ENCODE results near the gene BSN.

BSN gene

DNA sequence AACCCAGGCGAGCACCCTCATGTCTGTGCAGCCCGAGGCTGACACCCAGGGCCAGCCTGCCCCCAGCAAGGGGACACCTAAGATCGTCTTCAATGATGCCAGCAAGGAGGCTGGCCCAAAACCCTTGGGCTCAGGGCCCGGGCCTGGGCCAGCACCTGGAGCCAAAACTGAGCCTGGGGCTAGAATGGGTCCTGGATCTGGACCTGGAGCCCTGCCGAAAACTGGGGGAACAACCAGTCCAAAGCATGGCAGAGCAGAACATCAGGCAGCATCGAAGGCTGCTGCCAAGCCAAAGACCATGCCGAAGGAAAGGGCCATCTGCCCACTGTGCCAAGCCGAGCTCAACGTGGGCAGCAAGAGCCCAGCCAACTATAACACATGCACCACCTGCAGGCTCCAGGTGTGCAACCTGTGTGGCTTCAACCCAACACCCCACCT lies 88.5 kb downstream of the BSN start:
- TF ChIP-seq, protein P1, sequence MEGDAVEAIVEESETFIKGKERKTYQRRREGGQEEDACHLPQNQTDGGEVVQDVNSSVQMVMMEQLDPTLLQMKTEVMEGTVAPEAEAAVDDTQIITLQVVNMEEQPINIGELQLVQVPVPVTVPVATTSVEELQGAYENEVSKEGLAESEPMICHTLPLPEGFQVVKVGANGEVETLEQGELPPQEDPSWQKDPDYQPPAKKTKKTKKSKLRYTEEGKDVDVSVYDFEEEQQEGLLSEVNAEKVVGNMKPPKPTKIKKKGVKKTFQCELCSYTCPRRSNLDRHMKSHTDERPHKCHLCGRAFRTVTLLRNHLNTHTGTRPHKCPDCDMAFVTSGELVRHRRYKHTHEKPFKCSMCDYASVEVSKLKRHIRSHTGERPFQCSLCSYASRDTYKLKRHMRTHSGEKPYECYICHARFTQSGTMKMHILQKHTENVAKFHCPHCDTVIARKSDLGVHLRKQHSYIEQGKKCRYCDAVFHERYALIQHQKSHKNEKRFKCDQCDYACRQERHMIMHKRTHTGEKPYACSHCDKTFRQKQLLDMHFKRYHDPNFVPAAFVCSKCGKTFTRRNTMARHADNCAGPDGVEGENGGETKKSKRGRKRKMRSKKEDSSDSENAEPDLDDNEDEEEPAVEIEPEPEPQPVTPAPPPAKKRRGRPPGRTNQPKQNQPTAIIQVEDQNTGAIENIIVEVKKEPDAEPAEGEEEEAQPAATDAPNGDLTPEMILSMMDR (IDR thresholded peaks at IDR 0.05; ENCODE audit: low read depth, low read length, missing control alignments) = no peak
- no peak for DNase-seq (ENCODE audit: extremely low read depth, low read depth)
- H3K4me3 ChIP-seq (replicated peaks; ENCODE audit: low read depth, low read length) = no peak overlapping the region

DNA sequence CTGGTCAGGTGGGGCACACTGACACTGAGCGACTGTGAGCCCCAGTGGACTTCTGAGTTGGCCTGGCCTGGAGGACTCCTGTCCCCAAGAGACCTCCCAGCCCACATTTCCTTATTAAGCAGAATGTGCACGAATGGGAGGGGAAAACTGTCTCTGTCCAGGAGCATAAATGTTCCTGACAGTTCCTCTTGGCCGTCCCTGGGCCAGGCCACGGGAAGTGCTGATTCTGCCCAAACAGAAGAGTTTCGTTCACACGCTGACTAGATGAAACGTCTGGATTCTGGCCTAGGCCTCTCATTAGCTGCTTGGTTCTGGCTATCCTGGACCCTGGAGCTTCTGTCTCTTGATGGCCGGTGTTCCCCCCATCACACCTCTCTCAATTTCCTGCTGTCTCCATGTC lies 90.4 kb downstream of the BSN start:
- TF ChIP-seq, protein P1 (IDR thresholded peaks at IDR 0.05; ENCODE audit: low read depth, low read length, missing control alignments) = no peak
- H3K4me3 ChIP-seq (replicated peaks; ENCODE audit: low read depth, low read length) = no peak overlapping the region
- DNase-seq (ENCODE audit: extremely low read depth, low read depth) = no peak

GRCh38 chr3:49646236-49646635 lies 92.0 kb downstream of the BSN start:
- TF ChIP-seq, protein P1 (IDR thresholded peaks at IDR 0.05; ENCODE audit: low read depth, low read length, missing control alignments) = no peak

DNA sequence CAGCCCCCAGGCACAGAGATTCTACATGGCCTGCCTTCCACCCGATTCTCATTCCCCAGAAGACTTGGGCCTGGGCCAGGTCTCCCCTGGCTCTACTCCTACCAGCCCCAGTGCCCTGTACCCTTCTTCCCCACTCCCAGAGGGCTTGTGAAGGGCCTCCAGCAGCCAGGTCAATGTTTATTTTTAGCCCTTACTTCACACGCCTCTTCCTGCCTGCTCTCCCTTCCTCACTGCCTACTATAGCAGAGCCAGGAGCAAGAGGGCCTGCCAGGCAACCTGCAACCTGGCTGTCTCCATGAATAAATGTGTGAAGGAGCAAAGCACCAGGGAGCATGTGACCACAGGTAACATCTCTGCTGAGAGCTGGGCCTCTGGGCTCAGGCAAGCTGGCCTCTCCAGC lies 93.5 kb downstream of the BSN start:
- TF ChIP-seq, protein P1 (IDR thresholded peaks at IDR 0.05; ENCODE audit: low read depth, low read length, missing control alignments) = no peak
- no peak overlapping the region for H3K4me3 ChIP-seq (replicated peaks; ENCODE audit: low read depth, low read length)
- DNase-seq (ENCODE audit: extremely low read depth, low read depth) = no peak

More at GRCh38 chr3:49646236-49646635, 92.0 kb downstream of the BSN start:
- H3K4me3 ChIP-seq (replicated peaks; ENCODE audit: low read depth, low read length) = no peak overlapping the region
- no peak for DNase-seq (ENCODE audit: extremely low read depth, low read depth)

DNA sequence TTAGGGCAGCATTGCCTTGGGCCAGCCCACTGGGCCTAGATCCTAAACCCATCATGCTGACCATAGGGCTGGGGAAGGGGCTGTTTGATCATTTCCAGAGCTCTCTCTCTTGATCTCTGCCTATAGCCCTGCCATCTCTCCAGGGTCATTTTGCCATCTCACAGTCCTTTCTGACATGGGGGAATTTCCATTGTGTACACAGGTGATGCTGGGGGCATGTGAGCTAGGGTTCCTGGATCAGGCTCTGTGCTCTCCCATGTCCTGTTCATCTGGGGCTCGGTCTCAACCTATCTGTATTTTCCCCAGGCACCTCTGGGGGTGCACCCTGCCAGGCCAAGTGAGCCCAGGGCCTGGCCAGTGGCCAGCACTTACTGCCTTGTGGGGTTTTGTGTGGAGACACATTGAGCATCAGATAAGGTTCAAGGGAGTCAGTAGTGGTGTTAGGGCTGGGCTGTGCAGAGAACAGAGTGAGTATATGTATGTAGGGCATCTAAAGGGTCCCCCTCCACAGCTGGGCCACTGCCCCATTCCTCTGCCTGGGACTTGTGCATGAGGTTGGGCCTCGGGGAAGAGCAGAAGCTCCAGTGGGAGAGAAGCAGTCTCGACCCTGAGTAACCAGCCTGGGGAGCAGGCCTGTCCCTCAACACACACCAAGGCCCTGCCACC lies 94.2 kb downstream of the BSN start:
- no peak for DNase-seq (ENCODE audit: extremely low read depth, low read depth)
- TF ChIP-seq, protein P1 (IDR thresholded peaks at IDR 0.05; ENCODE audit: low read depth, low read length, missing control alignments) = no peak

DNA sequence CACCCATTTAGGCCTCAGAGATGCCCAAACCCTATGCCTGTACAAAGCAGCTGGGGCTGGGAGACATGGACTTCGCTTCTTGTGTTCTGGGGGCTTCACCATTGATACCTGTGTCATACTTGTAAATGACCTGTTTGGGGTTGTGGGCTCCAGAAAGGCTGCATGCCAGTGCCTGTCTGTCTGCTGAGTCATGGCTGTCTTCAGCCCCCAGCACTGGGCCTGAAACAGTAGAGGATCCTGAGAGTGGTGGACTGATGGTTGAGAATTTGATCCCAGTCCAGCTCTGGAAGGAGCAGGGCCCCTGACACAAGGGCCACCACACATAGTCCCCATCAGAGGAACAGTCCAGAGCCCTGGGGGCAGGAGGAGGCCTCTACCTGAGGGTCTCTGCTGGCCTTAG lies 95.3 kb downstream of the BSN start:
- no peak for DNase-seq (ENCODE audit: extremely low read depth, low read depth)
- no peak overlapping the region for H3K4me3 ChIP-seq (replicated peaks; ENCODE audit: low read depth, low read length)
- TF ChIP-seq, protein P1 (IDR thresholded peaks at IDR 0.05; ENCODE audit: low read depth, low read length, missing control alignments) = no peak

More for the DNA sequence above, 94.2 kb downstream of the BSN start:
- no peak overlapping the region for H3K4me3 ChIP-seq (replicated peaks; ENCODE audit: low read depth, low read length)

- no peak overlapping the region for H3K4me3 ChIP-seq (replicated peaks; ENCODE audit: low read depth, low read length)
- TF ChIP-seq, protein P1 (IDR thresholded peaks at IDR 0.05; ENCODE audit: low read depth, low read length, missing control alignments) = no peak
- DNase-seq (ENCODE audit: extremely low read depth, low read depth) = no peak
Observed at GRCh38 chr3:49650177-49650576, 95.9 kb downstream of the BSN start.
